Measurements from ENCODE around the gene KCNJ16. TPM values are rescaled to one million over a fixed set of nuclear protein-coding genes. Genes with fewer than 3 reads are reported as not detected.

Gene KCNJ16
- total RNA-seq, 1 experiment from 2014 or later, result 9.3 TPM

- peaks cover 38% of the 10 kb centered on the region for H3K4me1 Mint-ChIP-seq (ENCODE audit: low read depth, unreplicated experiment)
- H3K27me3 Mint-ChIP-seq (ENCODE audit: insufficient read depth, unreplicated experiment), result no peaks in the 10 kb centered on the region
- TF ChIP-seq CTCF (IDR thresholded peaks at IDR 0.05; ENCODE audit: insufficient read depth in 1 of 2, low read depth in 1 of 2, low read length in 1 of 2, severe bottlenecking in 1 of 2, unreplicated experiment in 1 of 2), result no peak
- no peak for DNase-seq
- BruUV-seq (replicated peaks), result no TSS peak
- Histone ChIP-seq H3K4me1 (peaks cover 40% of the 10 kb centered on the region), H3K4me3 (ENCODE audit: low read depth, low read length) (no peak overlapping the region), H3K9me3 (no peaks in the 10 kb centered on the region), H3K27me3 (replicated peaks; ENCODE audit: control insufficient read depth, insufficient read depth, low read length) (no peaks in the 10 kb centered on the region), H3K36me3 (ENCODE audit: control insufficient read depth, insufficient read depth, low read length) (no peaks in the 10 kb centered on the region)
- CTCF ChIA-PET, result no interaction called here
- intact Hi-C loops (cut with micrococcal nuclease; ENCODE audit: unreplicated experiment), result loop anchor here (10.0 kb wide), 2 partner anchors 168 to 308 kb away; no protein-coding TSS in a partner anchor
- no peaks in the 10 kb centered on the region for H3K9me3 Mint-ChIP-seq (ENCODE audit: unreplicated experiment)
- POLR2A ChIA-PET, result no interaction called here
- H3K36me3 Mint-ChIP-seq (ENCODE audit: insufficient read depth, unreplicated experiment), result no peaks in the 10 kb centered on the region
- H3K27ac Mint-ChIP-seq (ENCODE audit: unreplicated experiment), result peak overlapping the region; percentile 78
- H3K4me3 Mint-ChIP-seq (ENCODE audit: unreplicated experiment), result no peak overlapping the region
These were observed 2.3 kb upstream of the KCNJ16 start for GRCh38 chr17:70072546-70073309.

DNA sequence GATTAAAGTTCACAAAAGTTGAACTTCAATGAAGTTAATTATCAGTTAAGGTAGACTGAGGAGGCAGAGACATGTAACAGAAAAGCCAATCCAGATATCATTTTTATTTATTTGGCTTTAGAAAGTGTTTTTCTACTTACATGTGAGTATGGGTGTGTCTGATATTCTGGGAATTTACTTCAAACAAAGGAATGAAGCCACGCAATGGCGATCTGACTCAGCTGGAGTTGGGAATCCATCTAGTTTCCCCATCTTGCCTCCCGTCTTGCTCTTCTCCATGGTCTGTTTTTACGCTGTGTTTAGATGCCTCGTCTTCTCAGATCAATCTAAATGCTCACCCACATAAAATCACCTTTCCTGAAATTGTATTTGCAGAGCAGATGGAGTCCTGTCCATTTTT, 1.7 kb upstream of the KCNJ16 start:
- POLR2A ChIA-PET, result no interaction called here

GRCh38 chr17:70073799-70074198, 1.2 kb upstream of the KCNJ16 start:
- CTCF ChIA-PET, result no interaction called here
- no peaks in the 10 kb centered on the region for H3K9me3 ChIP-seq
- Mint-ChIP-seq H3K9me3 (ENCODE audit: unreplicated experiment) (no peaks in the 10 kb centered on the region), H3K27ac (ENCODE audit: unreplicated experiment) (peak overlapping the region; percentile 78), H3K36me3 (ENCODE audit: insufficient read depth, unreplicated experiment) (peaks cover 3% of the 10 kb centered on the region), H3K4me1 (ENCODE audit: low read depth, unreplicated experiment) (peaks cover 38% of the 10 kb centered on the region), H3K27me3 (ENCODE audit: insufficient read depth, unreplicated experiment) (no peaks in the 10 kb centered on the region), H3K4me3 (ENCODE audit: unreplicated experiment) (no peak overlapping the region)
- no TSS peak for BruUV-seq (replicated peaks)
- TF ChIP-seq CTCF (IDR thresholded peaks at IDR 0.05; ENCODE audit: insufficient read depth in 1 of 2, low read depth in 1 of 2, low read length in 1 of 2, severe bottlenecking in 1 of 2, unreplicated experiment in 1 of 2), result no peak
- H3K36me3 ChIP-seq (ENCODE audit: control insufficient read depth, insufficient read depth, low read length), result no peaks in the 10 kb centered on the region
- no peak for DNase-seq
- POLR2A ChIA-PET, result no interaction called here
- intact Hi-C loops (cut with micrococcal nuclease; ENCODE audit: unreplicated experiment), result loop anchor here (10.0 kb wide), 2 partner anchors 169 to 309 kb away; no protein-coding TSS in a partner anchor
- H3K4me3 ChIP-seq (ENCODE audit: low read depth, low read length), result no peak overlapping the region
- no peaks in the 10 kb centered on the region for H3K27me3 ChIP-seq (replicated peaks; ENCODE audit: control insufficient read depth, insufficient read depth, low read length)
- peaks cover 40% of the 10 kb centered on the region for H3K4me1 ChIP-seq

More for the DNA sequence above, 1.7 kb upstream of the KCNJ16 start:
- no TSS peak for BruUV-seq (replicated peaks)
- TF ChIP-seq CTCF (IDR thresholded peaks at IDR 0.05; ENCODE audit: insufficient read depth in 1 of 2, low read depth in 1 of 2, low read length in 1 of 2, severe bottlenecking in 1 of 2, unreplicated experiment in 1 of 2), result no peak
- CTCF ChIA-PET, result no interaction called here
- no peak overlapping the region for H3K4me3 ChIP-seq (ENCODE audit: low read depth, low read length)
- H3K9me3 ChIP-seq, result no peaks in the 10 kb centered on the region
- no peaks in the 10 kb centered on the region for H3K36me3 ChIP-seq (ENCODE audit: control insufficient read depth, insufficient read depth, low read length)
- no peak for DNase-seq
- H3K27me3 Mint-ChIP-seq (ENCODE audit: insufficient read depth, unreplicated experiment), result no peaks in the 10 kb centered on the region
- H3K27ac Mint-ChIP-seq (ENCODE audit: unreplicated experiment), result peak overlapping the region; percentile 78
- no peak overlapping the region for H3K4me3 Mint-ChIP-seq (ENCODE audit: unreplicated experiment)
- peaks cover 38% of the 10 kb centered on the region for H3K4me1 Mint-ChIP-seq (ENCODE audit: low read depth, unreplicated experiment)
- H3K9me3 Mint-ChIP-seq (ENCODE audit: unreplicated experiment), result no peaks in the 10 kb centered on the region
- H3K36me3 Mint-ChIP-seq (ENCODE audit: insufficient read depth, unreplicated experiment), result no peaks in the 10 kb centered on the region
- H3K4me1 ChIP-seq, result peaks cover 40% of the 10 kb centered on the region
- intact Hi-C loops (cut with micrococcal nuclease; ENCODE audit: unreplicated experiment), result loop anchor here (10.0 kb wide), 2 partner anchors 169 to 309 kb away; no protein-coding TSS in a partner anchor
- H3K27me3 ChIP-seq (replicated peaks; ENCODE audit: control insufficient read depth, insufficient read depth, low read length), result no peaks in the 10 kb centered on the region
